GM13977 (cell line): ENCODE data around the gene ANGPTL2.

Source experiments
- DNase-seq: peaks from one replicate; pipeline ENCODE4 v3.0.0; 2012; ENCODE audit warnings: low spot score
- CTCF ChIP-seq: IDR thresholded peaks from 2 replicates; pipeline ENCODE4 v1.5.1; 2012; ENCODE audit warnings: mild to moderate bottlenecking, control low read depth; ENCODE audit not compliant: insufficient read depth; ENCODE audit errors: extremely low read depth, missing control alignments
- in situ Hi-C: fragments of 300-500 bp; cut with MboI; formaldehyde crosslinking; loops from one replicate; pipeline ENCODE4 v1.12.0; 2022; ENCODE audit warnings: low sequenced_read_pairs, low pct_unique_long_range_greater_than_20kb, mixed read lengths, inconsistent platforms; ENCODE audit not compliant: unreplicated experiment

Gene ANGPTL2

GRCh38 chr9:127097683-127098082 is 24.8 kb downstream of the ANGPTL2 start:
- in situ Hi-C loops = no loop called here
- no peak for DNase-seq
- TF ChIP-seq CTCF = no peak

- no peak for TF ChIP-seq CTCF
- in situ Hi-C loops = no loop called here
- DNase-seq = no peak
Observed at GRCh38 chr9:127096208-127096607, 26.2 kb downstream of the ANGPTL2 start.

GRCh38 chr9:127095411-127095810 is 27.0 kb downstream of the ANGPTL2 start:
- DNase-seq = no peak
- no peak for TF ChIP-seq CTCF
- in situ Hi-C loops = no loop called here

GRCh38 chr9:127093319-127094020 is 29.0 kb downstream of the ANGPTL2 start:
- in situ Hi-C loops = no loop called here
- DNase-seq = no peak
- TF ChIP-seq CTCF = no peak

- TF ChIP-seq CTCF = no peak
- in situ Hi-C loops = no loop called here
- DNase-seq = no peak
Observed at GRCh38 chr9:127092041-127092608, 30.3 kb downstream of the ANGPTL2 start.

- no peak for DNase-seq
- in situ Hi-C loops = no loop called here
- TF ChIP-seq CTCF = no peak
Observed at GRCh38 chr9:127091526-127091925, 30.9 kb downstream of the ANGPTL2 start.
